Liver (tissue), 9 donors: ENCODE measurements around the gene RAC2. TPM values are rescaled to one million over a fixed set of nuclear protein-coding genes. Genes with fewer than 3 reads are reported as not detected.

Experiments
- DNase-seq: peaks from one replicate; pipeline ENCODE4 v3.0.0-alpha.2; 2017; ENCODE audit warnings: low spot score
- H3K27ac ChIP-seq, 2 donors: one replicate each; pipeline ENCODE4 v1.7.0; 2013; ENCODE audit warnings: inconsistent platforms in 2 of 2, low read length in 2 of 2, control low read depth in 1 of 2, low read depth in 1 of 2, mild to moderate bottlenecking in 1 of 2
- H3K27me3 ChIP-seq, 4 donors: one replicate each; pipeline versions ENCODE4 v1.6.1 to v1.7.0; 2013; ENCODE audit warnings: low read length in 3 of 4, inconsistent platforms in 1 of 4, mild to moderate bottlenecking in 1 of 4, moderate library complexity in 1 of 4; ENCODE audit not compliant: control insufficient read depth in 4 of 4, insufficient read depth in 4 of 4
- H3K36me3 ChIP-seq, 4 donors: one replicate each; pipeline versions ENCODE4 v1.6.1 to v1.7.0; 2013; ENCODE audit warnings: low read length in 3 of 4, mild to moderate bottlenecking in 3 of 4, low read depth in 1 of 4, moderate library complexity in 1 of 4; ENCODE audit not compliant: control insufficient read depth in 4 of 4, insufficient read depth in 3 of 4
- H3K4me1 ChIP-seq, 4 donors: one replicate each; pipeline versions ENCODE4 v1.6.1 to v1.7.0; 2013; ENCODE audit warnings: low read length in 3 of 4, mild to moderate bottlenecking in 3 of 4, moderate library complexity in 1 of 4; ENCODE audit not compliant: control insufficient read depth in 4 of 4, insufficient read depth in 4 of 4
- H3K4me3 ChIP-seq, 3 donors: one replicate each; pipeline versions ENCODE4 v1.6.1 to v1.7.0; 2013; ENCODE audit warnings: low read length in 3 of 3, control low read depth in 1 of 3, low read depth in 1 of 3, mild to moderate bottlenecking in 1 of 3
- H3K9ac ChIP-seq, 2 donors: one replicate each; pipeline ENCODE4 v1.7.0; 2013; ENCODE audit warnings: low read length in 2 of 2, mild to moderate bottlenecking in 2 of 2, moderate library complexity in 2 of 2, control low read depth in 1 of 2, low read depth in 1 of 2
- H3K9me3 ChIP-seq, 4 donors: one replicate each; pipeline versions ENCODE4 v1.6.1 to v1.7.0; 2013; ENCODE audit warnings: low read length in 3 of 4; ENCODE audit not compliant: control insufficient read depth in 4 of 4
- EGR1 ChIP-seq, 2 donors: IDR thresholded peaks; 2 replicates each; pipeline ENCODE4 v1.6.1; 2016 to 2018; ENCODE audit warnings: antibody characterized with exemption in 2 of 2, low read depth in 2 of 2
- FOXA1 ChIP-seq: IDR thresholded peaks from 2 replicates; pipeline ENCODE4 v1.6.1; 2016; ENCODE audit warnings: antibody characterized with exemption
- FOXA2 ChIP-seq: IDR thresholded peaks from 2 replicates; pipeline ENCODE4 v1.6.1; 2016; ENCODE audit warnings: antibody characterized with exemption
- GABPA ChIP-seq, 2 donors: IDR thresholded peaks in 1 of 2; conservative IDR thresholded peaks in 1 of 2; 2 replicates each; pipeline ENCODE4 v1.6.1; 2016; ENCODE audit warnings: antibody characterized with exemption in 2 of 2, mild to moderate bottlenecking in 1 of 2, moderate library complexity in 1 of 2
- HNF4A ChIP-seq, 2 donors: conservative IDR thresholded peaks; 2 replicates each; pipeline ENCODE4 v1.6.1; 2016; ENCODE audit warnings: antibody characterized with exemption in 2 of 2, mild to moderate bottlenecking in 2 of 2
- HNF4G ChIP-seq: IDR thresholded peaks from 2 replicates; pipeline ENCODE4 v1.6.1; 2016; ENCODE audit warnings: antibody characterized with exemption
- JUND ChIP-seq, 2 donors: IDR thresholded peaks; 2 replicates each; pipeline ENCODE4 v1.6.1; 2016; ENCODE audit warnings: antibody characterized with exemption in 2 of 2
- NR2F2 ChIP-seq: IDR thresholded peaks from 2 replicates; pipeline ENCODE4 v1.6.1; 2016; ENCODE audit warnings: antibody characterized with exemption
- RAD21 ChIP-seq, 2 donors: IDR thresholded peaks; 2 replicates each; pipeline ENCODE4 v1.6.1; 2016; ENCODE audit warnings: antibody characterized with exemption in 2 of 2, mild to moderate bottlenecking in 2 of 2
- RXRA ChIP-seq, 2 donors: IDR thresholded peaks; 2 replicates each; pipeline ENCODE4 v1.6.1; 2017 to 2018; ENCODE audit warnings: antibody characterized with exemption in 2 of 2, mild to moderate bottlenecking in 1 of 2
- SP1 ChIP-seq: IDR thresholded peaks from 2 replicates; pipeline ENCODE4 v1.6.1; 2018; ENCODE audit warnings: antibody characterized with exemption, mild to moderate bottlenecking
- TAF1 ChIP-seq: conservative IDR thresholded peaks from 2 replicates; pipeline ENCODE4 v1.6.1; 2016; ENCODE audit warnings: antibody characterized with exemption, mild to moderate bottlenecking
- YY1 ChIP-seq: IDR thresholded peaks from 2 replicates; pipeline ENCODE4 v1.6.1; 2016; ENCODE audit warnings: antibody characterized with exemption, mild to moderate bottlenecking
- WGBS: extraction: QIAGEN DNeasy Blood & Tissue Kit; methylation state at CpG from one replicate; pipeline ENCODE4 v1.1.7; 2013; 5-methylcytosine and 5-hydroxymethylcytosine counted together
- polyA plus RNA-seq, 2 donors: library from polyadenylated mRNA; stranded (reverse) in 1 of 2; unstranded in 1 of 2; fragments of 200-250 nt in 1 of 2; fragments of >200 nt in 1 of 2; fragmentation: Nextera tagmentation in 1 of 2; extraction: Ambion mirVana in 1 of 2; gene quantifications; one replicate each; pipeline versions ENCODE4 v1.2.1 to v1.2.3, GENCODE V29; 2013 to 2015
- total RNA-seq, 2 donors: library from RNA; depleted of rRNA; stranded (reverse); fragments of >200 nt; gene quantifications; one replicate each; pipeline ENCODE4 v1.2.3, GENCODE V29; 2014
- TF ChIP-seq, protein P1 (sequence below): IDR thresholded peaks from 2 replicates; pipeline ENCODE4 v1.6.1; 2016; ENCODE audit warnings: antibody characterized with exemption
- TF ChIP-seq, protein P2 (sequence below): fragments of 150-350 bp; IDR thresholded peaks from 2 replicates; pipeline ENCODE4 v1.5.1; 2017; ENCODE audit warnings: improper control_type of control experiment, low read depth, low read length; ENCODE audit not compliant: missing input control
- TF ChIP-seq, protein P3 (sequence below): IDR thresholded peaks from 2 replicates; pipeline ENCODE4 v1.6.1; 2016; ENCODE audit warnings: antibody characterized with exemption
- TF ChIP-seq, protein P4 (sequence below): IDR thresholded peaks from 2 replicates; pipeline ENCODE4 v1.6.1; 2016; ENCODE audit warnings: antibody characterized with exemption, mild to moderate bottlenecking
- TF ChIP-seq, protein P5 (sequence below): IDR thresholded peaks from 2 replicates; pipeline ENCODE4 v1.6.1; 2016; ENCODE audit warnings: antibody characterized with exemption
- donor health status: healthy.
- donor health status: healthy.
- donor health status: healthy.
- donor health status: healthy.
- donor health status: healthy.

The RAC2 gene
- total and polyA plus RNA-seq, 4 donors = 4.0 to 15.0 (median 7.4) TPM

DNA sequence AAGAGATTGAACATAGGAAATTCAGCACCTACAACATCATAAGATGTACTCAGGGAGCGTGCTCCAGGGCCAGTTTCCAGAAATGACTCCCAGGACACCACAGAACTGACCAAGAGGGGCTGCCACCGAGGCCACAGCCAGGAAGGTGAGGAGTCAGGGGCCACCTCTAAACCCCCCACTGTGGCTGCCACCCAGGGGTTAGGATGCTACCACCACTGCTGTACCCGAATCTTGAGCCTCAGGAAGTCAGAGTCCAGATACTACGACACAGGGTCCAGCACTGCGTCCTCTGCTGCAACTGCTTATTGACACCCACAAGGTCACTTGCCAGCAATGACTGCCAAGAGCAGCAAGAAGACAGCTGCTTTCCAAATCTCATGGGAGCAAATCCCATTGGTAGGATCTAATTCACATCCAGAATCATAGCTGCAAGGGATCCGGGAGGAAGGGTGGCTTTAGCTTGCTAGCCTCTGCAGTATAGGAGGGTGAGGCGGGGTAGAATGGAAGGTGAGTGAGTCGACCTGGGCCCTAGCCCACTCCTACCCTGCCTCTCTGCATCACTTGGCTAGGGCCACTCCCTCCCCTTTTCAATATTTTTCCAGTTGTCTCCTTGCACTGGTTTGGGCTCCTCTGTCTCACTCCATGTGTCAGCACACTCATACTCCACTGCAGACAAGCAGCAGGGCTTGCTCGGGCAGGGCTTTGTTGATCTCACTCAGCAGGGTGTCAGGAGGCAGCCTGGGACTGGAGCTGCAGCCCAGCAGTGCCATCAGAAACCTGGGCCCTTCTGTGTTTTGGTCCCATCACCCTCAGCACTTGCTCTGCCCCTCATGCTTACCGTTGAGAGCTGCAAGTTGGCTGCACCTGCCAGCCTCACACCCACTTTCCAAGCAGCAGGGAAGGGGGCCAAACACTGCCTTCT lies 20.2 kb upstream of the RAC2 start:
- TF ChIP-seq FOXA2 = no peak
- TF ChIP-seq, protein P1, sequence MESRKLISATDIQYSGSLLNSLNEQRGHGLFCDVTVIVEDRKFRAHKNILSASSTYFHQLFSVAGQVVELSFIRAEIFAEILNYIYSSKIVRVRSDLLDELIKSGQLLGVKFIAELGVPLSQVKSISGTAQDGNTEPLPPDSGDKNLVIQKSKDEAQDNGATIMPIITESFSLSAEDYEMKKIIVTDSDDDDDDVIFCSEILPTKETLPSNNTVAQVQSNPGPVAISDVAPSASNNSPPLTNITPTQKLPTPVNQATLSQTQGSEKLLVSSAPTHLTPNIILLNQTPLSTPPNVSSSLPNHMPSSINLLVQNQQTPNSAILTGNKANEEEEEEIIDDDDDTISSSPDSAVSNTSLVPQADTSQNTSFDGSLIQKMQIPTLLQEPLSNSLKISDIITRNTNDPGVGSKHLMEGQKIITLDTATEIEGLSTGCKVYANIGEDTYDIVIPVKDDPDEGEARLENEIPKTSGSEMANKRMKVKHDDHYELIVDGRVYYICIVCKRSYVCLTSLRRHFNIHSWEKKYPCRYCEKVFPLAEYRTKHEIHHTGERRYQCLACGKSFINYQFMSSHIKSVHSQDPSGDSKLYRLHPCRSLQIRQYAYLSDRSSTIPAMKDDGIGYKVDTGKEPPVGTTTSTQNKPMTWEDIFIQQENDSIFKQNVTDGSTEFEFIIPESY = no peak
- TF ChIP-seq, protein P2, sequence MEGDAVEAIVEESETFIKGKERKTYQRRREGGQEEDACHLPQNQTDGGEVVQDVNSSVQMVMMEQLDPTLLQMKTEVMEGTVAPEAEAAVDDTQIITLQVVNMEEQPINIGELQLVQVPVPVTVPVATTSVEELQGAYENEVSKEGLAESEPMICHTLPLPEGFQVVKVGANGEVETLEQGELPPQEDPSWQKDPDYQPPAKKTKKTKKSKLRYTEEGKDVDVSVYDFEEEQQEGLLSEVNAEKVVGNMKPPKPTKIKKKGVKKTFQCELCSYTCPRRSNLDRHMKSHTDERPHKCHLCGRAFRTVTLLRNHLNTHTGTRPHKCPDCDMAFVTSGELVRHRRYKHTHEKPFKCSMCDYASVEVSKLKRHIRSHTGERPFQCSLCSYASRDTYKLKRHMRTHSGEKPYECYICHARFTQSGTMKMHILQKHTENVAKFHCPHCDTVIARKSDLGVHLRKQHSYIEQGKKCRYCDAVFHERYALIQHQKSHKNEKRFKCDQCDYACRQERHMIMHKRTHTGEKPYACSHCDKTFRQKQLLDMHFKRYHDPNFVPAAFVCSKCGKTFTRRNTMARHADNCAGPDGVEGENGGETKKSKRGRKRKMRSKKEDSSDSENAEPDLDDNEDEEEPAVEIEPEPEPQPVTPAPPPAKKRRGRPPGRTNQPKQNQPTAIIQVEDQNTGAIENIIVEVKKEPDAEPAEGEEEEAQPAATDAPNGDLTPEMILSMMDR = no peak
- no peak overlapping the region for H3K9ac ChIP-seq
- peaks cover 8 to 14% (median 9%) of the 10 kb centered on the region in 4 donors for H3K9me3 ChIP-seq
- H3K27ac ChIP-seq = no peak overlapping the region
- DNase-seq = no peak
- H3K27me3 ChIP-seq = peaks cover 0 to 6% (median 0%) of the 10 kb centered on the region in 4 donors
- H3K36me3 ChIP-seq = no peaks in the 10 kb centered on the region
- peaks cover 0 to 4% (median 0%) of the 10 kb centered on the region in 4 donors for H3K4me1 ChIP-seq
- 79% methylated on average over 10 of the region's 10 CpGs for WGBS
- no peak overlapping the region for H3K4me3 ChIP-seq

DNA sequence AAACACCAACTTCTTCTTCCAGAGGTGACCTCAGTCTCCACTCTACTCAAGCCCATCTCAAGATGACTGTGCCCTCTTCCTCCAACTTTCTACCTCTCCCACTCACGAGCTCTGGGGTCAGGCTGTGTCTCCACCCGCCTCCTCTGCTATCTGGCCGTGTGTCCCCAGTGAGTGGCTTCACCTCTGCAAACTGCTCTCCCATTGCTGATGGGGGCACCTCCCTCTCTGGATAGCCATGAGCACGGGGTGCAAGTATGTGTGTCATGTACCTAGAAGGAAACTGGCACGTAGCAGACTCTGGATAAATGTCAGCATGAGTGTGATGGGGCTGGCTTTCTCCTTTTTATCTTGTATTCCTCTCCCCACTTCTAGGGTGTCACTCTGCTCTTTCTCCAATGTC lies 18.3 kb upstream of the RAC2 start:
- peaks cover 0 to 4% (median 0%) of the 10 kb centered on the region in 4 donors for H3K4me1 ChIP-seq
- TF ChIP-seq RAD21 (IDR thresholded peaks at IDR 0.05) (no peak), YY1 (no peak), RXRA (IDR thresholded peaks at IDR 0.05) (no peak), JUND (IDR thresholded peaks at IDR 0.05) (no peak), FOXA2 (no peak), EGR1 (IDR thresholded peaks at IDR 0.05; ENCODE audit: low read depth in 2 of 2) (no peak), NR2F2 (no peak), SP1 (no peak), TAF1 (no peak), HNF4A (conservative IDR thresholded peaks at IDR 0.05) (no peak), GABPA (IDR thresholded peaks at IDR 0.05 in 1 of 2, conservative IDR thresholded peaks at IDR 0.05 in 1 of 2) (no peak), HNF4G (no peak), FOXA1 (no peak)
- TF ChIP-seq, protein P2 = no peak
- TF ChIP-seq, protein P3, sequence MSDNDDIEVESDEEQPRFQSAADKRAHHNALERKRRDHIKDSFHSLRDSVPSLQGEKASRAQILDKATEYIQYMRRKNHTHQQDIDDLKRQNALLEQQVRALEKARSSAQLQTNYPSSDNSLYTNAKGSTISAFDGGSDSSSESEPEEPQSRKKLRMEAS = no peak
- TF ChIP-seq, protein P4, sequence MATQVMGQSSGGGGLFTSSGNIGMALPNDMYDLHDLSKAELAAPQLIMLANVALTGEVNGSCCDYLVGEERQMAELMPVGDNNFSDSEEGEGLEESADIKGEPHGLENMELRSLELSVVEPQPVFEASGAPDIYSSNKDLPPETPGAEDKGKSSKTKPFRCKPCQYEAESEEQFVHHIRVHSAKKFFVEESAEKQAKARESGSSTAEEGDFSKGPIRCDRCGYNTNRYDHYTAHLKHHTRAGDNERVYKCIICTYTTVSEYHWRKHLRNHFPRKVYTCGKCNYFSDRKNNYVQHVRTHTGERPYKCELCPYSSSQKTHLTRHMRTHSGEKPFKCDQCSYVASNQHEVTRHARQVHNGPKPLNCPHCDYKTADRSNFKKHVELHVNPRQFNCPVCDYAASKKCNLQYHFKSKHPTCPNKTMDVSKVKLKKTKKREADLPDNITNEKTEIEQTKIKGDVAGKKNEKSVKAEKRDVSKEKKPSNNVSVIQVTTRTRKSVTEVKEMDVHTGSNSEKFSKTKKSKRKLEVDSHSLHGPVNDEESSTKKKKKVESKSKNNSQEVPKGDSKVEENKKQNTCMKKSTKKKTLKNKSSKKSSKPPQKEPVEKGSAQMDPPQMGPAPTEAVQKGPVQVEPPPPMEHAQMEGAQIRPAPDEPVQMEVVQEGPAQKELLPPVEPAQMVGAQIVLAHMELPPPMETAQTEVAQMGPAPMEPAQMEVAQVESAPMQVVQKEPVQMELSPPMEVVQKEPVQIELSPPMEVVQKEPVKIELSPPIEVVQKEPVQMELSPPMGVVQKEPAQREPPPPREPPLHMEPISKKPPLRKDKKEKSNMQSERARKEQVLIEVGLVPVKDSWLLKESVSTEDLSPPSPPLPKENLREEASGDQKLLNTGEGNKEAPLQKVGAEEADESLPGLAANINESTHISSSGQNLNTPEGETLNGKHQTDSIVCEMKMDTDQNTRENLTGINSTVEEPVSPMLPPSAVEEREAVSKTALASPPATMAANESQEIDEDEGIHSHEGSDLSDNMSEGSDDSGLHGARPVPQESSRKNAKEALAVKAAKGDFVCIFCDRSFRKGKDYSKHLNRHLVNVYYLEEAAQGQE = no peak
- TF ChIP-seq, protein P1 = no peak
- TF ChIP-seq, protein P5, sequence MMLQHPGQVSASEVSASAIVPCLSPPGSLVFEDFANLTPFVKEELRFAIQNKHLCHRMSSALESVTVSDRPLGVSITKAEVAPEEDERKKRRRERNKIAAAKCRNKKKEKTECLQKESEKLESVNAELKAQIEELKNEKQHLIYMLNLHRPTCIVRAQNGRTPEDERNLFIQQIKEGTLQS = no peak
- peaks cover 8 to 14% (median 9%) of the 10 kb centered on the region in 4 donors for H3K9me3 ChIP-seq
- WGBS = 75% methylated on average over 5 of the region's 5 CpGs
- no peak overlapping the region for H3K27ac ChIP-seq
- no peak overlapping the region for H3K9ac ChIP-seq
- no peaks in the 10 kb centered on the region for H3K36me3 ChIP-seq
- no peak overlapping the region for H3K4me3 ChIP-seq
- peaks cover 0 to 6% (median 0%) of the 10 kb centered on the region in 4 donors for H3K27me3 ChIP-seq
- no peak for DNase-seq
